Heart left ventricle (tissue), 13 donors: ENCODE measurements around the gene BAIAP2L1.

ENCODE experiments used
- POLR2A ChIP-seq, 2 donors: fragments of 450-650 bp; IDR thresholded peaks; one replicate each; pipeline ENCODE4 v1.6.1; 2017; ENCODE audit warnings: antibody characterized with exemption in 2 of 2, mild to moderate bottlenecking in 2 of 2, moderate library complexity in 2 of 2
- TF ChIP-seq, protein P1 (sequence below), 12 donors: fragments of 200-600 bp; sonication (generic) in 4 of 12; IDR thresholded peaks; one replicate each; pipeline versions ENCODE4 v1.5.0 to v1.8.0; 2018 to 2022; ENCODE audit warnings: antibody characterized with exemption in 12 of 12, mild to moderate bottlenecking in 5 of 12
- donor health status: ischemic (EF 13 %, LVEDD 7.1; RV severe dilation, severe dysfunction).
- donor health status: DM: no; HTN: yes; CAD: no.
- donor health status: DM: no; HTN: no; CAD: no.
- donor health status: ischemic (EF 25% LVEDD 6.9; RV normal size, moderate dysfunction).
- donor health status: ischemic (EF 25% LVEDD 5.7; RV mildly dilated, moderate dysfunction).
- donor health status: ischemic (EF 35%, LVEDD 5.7; RV mildly dilated, moderate dysfunction).
- donor health status: nonischemic (EF 11% LVEDD 7.7; RV severe dilation, severe dysfunction).
- donor health status: DM: yes; HTN: yes; CAD: no.
- donor health status: PGD.
- donor health status: ischemic (EF 29% LVEDD 5.4; RV normal size, mild dysfunction).
- donor health status: nonischemic (EF 23%, LVEDD 6.1; RV moderate dilation, normal function).

DNA sequence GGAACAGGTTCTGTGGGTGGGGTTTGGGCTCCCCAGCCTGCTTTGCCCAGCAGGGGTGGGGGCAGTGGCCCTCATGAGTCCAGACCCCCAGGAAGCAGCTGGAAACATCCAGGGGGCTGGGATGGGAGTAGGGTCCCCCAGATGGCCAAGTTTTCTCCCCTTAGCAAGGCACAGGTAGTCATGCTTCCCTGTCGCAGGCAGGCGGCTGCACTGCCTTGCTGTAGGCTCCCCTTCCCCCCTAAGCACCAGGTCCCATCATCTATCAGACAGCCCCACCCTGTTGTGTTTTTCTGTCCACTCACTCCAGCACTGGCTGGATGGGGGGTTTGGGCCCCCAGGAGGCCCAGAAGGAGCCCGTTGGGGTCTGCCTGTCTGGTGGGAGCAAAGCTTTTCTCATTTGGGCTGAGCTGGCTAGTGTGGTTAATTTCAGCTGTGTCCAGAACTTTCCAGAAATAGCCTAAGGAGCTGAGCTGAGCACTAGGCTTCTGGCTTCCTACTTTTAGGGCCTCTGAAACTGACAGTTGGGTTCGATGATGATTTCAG is 111.5 kb downstream of the BAIAP2L1 start:
- TF ChIP-seq, protein P1, sequence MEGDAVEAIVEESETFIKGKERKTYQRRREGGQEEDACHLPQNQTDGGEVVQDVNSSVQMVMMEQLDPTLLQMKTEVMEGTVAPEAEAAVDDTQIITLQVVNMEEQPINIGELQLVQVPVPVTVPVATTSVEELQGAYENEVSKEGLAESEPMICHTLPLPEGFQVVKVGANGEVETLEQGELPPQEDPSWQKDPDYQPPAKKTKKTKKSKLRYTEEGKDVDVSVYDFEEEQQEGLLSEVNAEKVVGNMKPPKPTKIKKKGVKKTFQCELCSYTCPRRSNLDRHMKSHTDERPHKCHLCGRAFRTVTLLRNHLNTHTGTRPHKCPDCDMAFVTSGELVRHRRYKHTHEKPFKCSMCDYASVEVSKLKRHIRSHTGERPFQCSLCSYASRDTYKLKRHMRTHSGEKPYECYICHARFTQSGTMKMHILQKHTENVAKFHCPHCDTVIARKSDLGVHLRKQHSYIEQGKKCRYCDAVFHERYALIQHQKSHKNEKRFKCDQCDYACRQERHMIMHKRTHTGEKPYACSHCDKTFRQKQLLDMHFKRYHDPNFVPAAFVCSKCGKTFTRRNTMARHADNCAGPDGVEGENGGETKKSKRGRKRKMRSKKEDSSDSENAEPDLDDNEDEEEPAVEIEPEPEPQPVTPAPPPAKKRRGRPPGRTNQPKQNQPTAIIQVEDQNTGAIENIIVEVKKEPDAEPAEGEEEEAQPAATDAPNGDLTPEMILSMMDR (IDR thresholded peaks at IDR 0.05): no peak
- no peak for TF ChIP-seq POLR2A (IDR thresholded peaks at IDR 0.05)
